ENCODE data around the gene NBEA. TPM values are rescaled to one million over a fixed set of nuclear protein-coding genes. Genes with fewer than 3 reads are reported as not detected.

NBEA gene
- polyA plus RNA-seq, 2 of the 4 experiments (the other 2 are of a cell fraction), result 3.5 to 11.8 TPM

- Histone ChIP-seq H3K4me2 (no peak overlapping the region), H3K9me3 (no peaks in the 10 kb centered on the region), H3K4me3 (no peak overlapping the region), H3K4me1 (no peaks in the 10 kb centered on the region), H3K27ac (no peak overlapping the region)
- ATAC-seq (no peak), DNase-seq (ENCODE audit: low read depth in 1 of 2, low spot score in 1 of 2) (no peak), FAIRE-seq (no peak)
- 78% methylated on average over 6 of the region's 6 CpGs for WGBS (ENCODE audit: missing lambda C conversion rate)
- ChIA-PET CTCF (interaction anchor here (1.1 kb wide), 1 partner anchor 46 kb away, joined by 3 read pairs; no protein-coding TSS in a partner anchor), POLR2A (no interaction called here)
- TF ChIP-seq HMGXB4 (CRISPR knock-in tag; IDR thresholded peaks at IDR 0.05; ENCODE audit: borderline replicate concordance) (no peak), RAD21 (conservative IDR thresholded peaks at IDR 0.05 in 1 of 2, IDR thresholded peaks at IDR 0.05 in 1 of 2) (no peak), CBX8 (IDR thresholded peaks at IDR 0.05) (no peak), JUN (IDR thresholded peaks at IDR 0.05) (no peak), ELK1 (IDR thresholded peaks at IDR 0.05; ENCODE audit: low read depth, low read length) (no peak), FOSB (CRISPR knock-in tag; IDR thresholded peaks at IDR 0.05) (no peak), POLR2A (IDR thresholded peaks at IDR 0.05; ENCODE audit: low read length) (no peak), HOXB13 (CRISPR knock-in tag; IDR thresholded peaks at IDR 0.05; ENCODE audit: low read depth) (no peak)
Measured at GRCh38 chr13:35617420-35617819, 675.4 kb downstream of the NBEA start.

GRCh38 chr13:35618565-35619083 is 676.6 kb downstream of the NBEA start:
- H3K4me1 ChIP-seq, result no peaks in the 10 kb centered on the region
- H3K4me3 ChIP-seq, result no peak overlapping the region
- H3K27ac ChIP-seq, result no peak overlapping the region
- H3K4me2 ChIP-seq, result no peak overlapping the region
- ChIA-PET CTCF (no interaction called here), POLR2A (no interaction called here)
- H3K9me3 ChIP-seq, result no peaks in the 10 kb centered on the region
- no peak for TF ChIP-seq ATOH8 (CRISPR knock-in tag; IDR thresholded peaks at IDR 0.05; ENCODE audit: low read depth)
- no peak for TF ChIP-seq REST (IDR thresholded peaks at IDR 0.05)
- TF ChIP-seq RARB (CRISPR knock-in tag; IDR thresholded peaks at IDR 0.05), result no peak
- DNase-seq (ENCODE audit: low read depth in 1 of 2, low spot score in 1 of 2), result no peak
- FAIRE-seq, result no peak
- 72% methylated on average over 5 of the region's 5 CpGs for WGBS (ENCODE audit: missing lambda C conversion rate)
- ATAC-seq, result no peak

GRCh38 chr13:35621989-35622388 is 679.9 kb downstream of the NBEA start:
- DNase-seq (ENCODE audit: low read depth in 1 of 2, low spot score in 1 of 2) (peak in 1 of 2 experiments; percentile 1), ATAC-seq (no peak), FAIRE-seq (no peak)
- ChIA-PET POLR2A (no interaction called here), CTCF (interaction anchor here (0.7 kb wide), 1 partner anchor 10 kb away, joined by 3 read pairs; no protein-coding TSS in a partner anchor)
- TF ChIP-seq HOXA7 (CRISPR knock-in tag; IDR thresholded peaks at IDR 0.05), result no peak
- TF ChIP-seq POLR2AphosphoS2 (conservative IDR thresholded peaks at IDR 0.05; ENCODE audit: low read length), result no peak
- TF ChIP-seq NPAS2 (CRISPR knock-in tag; IDR thresholded peaks at IDR 0.05; ENCODE audit: borderline replicate concordance), result no peak
- TF ChIP-seq RARB (CRISPR knock-in tag; IDR thresholded peaks at IDR 0.05), result no peak
- TF ChIP-seq RNF2 (IDR thresholded peaks at IDR 0.05; ENCODE audit: borderline replicate concordance, low read depth), result no peak
- Histone ChIP-seq H3K4me1 (no peaks in the 10 kb centered on the region), H3K27ac (no peak overlapping the region), H3K4me2 (no peak overlapping the region), H3K4me3 (no peak overlapping the region), H3K9me3 (no peaks in the 10 kb centered on the region)

Measured in A549 (cell line).